ENCODE data around the gene RAB40C.
A peak's percentile ranks its signal among the peaks of the same experiment; 100 is the strongest.

RAB40C gene

DNA sequence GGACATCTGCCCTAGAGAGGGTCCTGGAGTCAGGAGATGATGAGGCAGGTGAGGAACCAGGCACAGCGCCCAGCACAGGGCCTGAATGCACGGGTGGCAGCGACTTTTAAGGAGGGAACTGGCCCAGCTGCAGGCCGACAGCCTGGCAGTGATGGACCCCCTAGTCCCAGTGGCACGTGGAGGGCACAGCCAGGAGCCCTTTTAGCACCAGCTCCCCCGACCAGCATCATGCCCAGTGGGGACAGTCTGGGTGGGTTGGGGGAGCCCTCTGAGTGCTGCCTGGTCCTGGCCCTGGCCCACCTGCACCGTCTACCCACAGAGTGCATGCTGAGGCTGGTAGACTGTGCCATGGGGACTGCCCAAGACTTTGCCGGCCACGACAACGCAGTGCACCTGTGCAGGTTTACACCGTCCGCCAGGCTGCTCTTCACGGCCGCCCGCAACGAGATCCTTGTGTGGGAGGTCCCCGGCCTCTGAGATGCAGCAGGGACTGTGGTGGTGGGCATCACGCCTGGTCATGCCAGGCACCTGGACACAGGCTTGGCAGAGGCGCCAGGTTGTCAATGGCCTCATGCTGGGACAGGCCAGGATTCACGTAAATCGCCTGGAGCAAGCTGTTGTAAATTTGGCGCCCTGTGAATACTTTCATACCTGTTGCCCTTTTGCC lies 77.4 kb downstream of the RAB40C start:
- peak overlapping the region; percentile 99 for H3K9ac ChIP-seq (ENCODE audit: low read depth, low read length)
- ATAC-seq (ENCODE audit: insufficient read depth, low read depth) (no peak; the same call in 2 of the 3 replicates), DNase-seq (no peak)
- no peaks in the 10 kb centered on the region for H3K27me3 ChIP-seq (ENCODE audit: insufficient read depth, low read length, poor library complexity)
- H3K27ac ChIP-seq (ENCODE audit: low read length) = peak overlapping the region; percentile 78
- H2AFZ ChIP-seq (ENCODE audit: low read depth, low read length) = peak overlapping the region; percentile 95
- peaks cover 31% of the 10 kb centered on the region for H3K4me1 ChIP-seq (ENCODE audit: insufficient read depth, low read length)
- TF ChIP-seq, protein P1, sequence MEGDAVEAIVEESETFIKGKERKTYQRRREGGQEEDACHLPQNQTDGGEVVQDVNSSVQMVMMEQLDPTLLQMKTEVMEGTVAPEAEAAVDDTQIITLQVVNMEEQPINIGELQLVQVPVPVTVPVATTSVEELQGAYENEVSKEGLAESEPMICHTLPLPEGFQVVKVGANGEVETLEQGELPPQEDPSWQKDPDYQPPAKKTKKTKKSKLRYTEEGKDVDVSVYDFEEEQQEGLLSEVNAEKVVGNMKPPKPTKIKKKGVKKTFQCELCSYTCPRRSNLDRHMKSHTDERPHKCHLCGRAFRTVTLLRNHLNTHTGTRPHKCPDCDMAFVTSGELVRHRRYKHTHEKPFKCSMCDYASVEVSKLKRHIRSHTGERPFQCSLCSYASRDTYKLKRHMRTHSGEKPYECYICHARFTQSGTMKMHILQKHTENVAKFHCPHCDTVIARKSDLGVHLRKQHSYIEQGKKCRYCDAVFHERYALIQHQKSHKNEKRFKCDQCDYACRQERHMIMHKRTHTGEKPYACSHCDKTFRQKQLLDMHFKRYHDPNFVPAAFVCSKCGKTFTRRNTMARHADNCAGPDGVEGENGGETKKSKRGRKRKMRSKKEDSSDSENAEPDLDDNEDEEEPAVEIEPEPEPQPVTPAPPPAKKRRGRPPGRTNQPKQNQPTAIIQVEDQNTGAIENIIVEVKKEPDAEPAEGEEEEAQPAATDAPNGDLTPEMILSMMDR (IDR thresholded peaks at IDR 0.05; ENCODE audit: borderline replicate concordance, extremely low read depth, low read length, poor library complexity, severe bottlenecking) = no peak
- no peak for TF ChIP-seq EZH2 (IDR thresholded peaks at IDR 0.05; ENCODE audit: borderline replicate concordance, low read depth, low read length, severe bottlenecking)
- H3K4me2 ChIP-seq (ENCODE audit: insufficient read depth, low read length) = peak overlapping the region; percentile 95
- H3K36me3 ChIP-seq (ENCODE audit: insufficient read depth, low read length) = peaks cover 67% of the 10 kb centered on the region
- H3K4me3 ChIP-seq (ENCODE audit: low read depth in 1 of 2, low read length in 2 of 2) = peak overlapping the region; percentile 96 to 97; a peak in 3 of 4 replicates
- H4K20me1 ChIP-seq (ENCODE audit: insufficient read depth, low read length) = peaks cover 30% of the 10 kb centered on the region
- no peaks in the 10 kb centered on the region for H3K9me3 ChIP-seq (ENCODE audit: insufficient read depth, low read length, severe bottlenecking)
- peaks cover 40% of the 10 kb centered on the region for H3K79me2 ChIP-seq (ENCODE audit: insufficient read depth, low read length)

- Histone ChIP-seq H3K4me2 (ENCODE audit: insufficient read depth, low read length) (peak within 1 kb of the TSS; percentile 95), H3K79me2 (ENCODE audit: insufficient read depth, low read length) (peaks cover 40% of the 10 kb centered on the region), H3K27me3 (ENCODE audit: insufficient read depth, low read length, poor library complexity) (no peaks in the 10 kb centered on the region), H3K4me3 (ENCODE audit: low read depth in 1 of 2, low read length in 2 of 2) (peak within 1 kb of the TSS; percentile 96 to 97), H2AFZ (ENCODE audit: low read depth, low read length) (peak within 1 kb of the TSS; percentile 95), H4K20me1 (ENCODE audit: insufficient read depth, low read length) (peaks cover 37% of the 10 kb centered on the region), H3K36me3 (ENCODE audit: insufficient read depth, low read length) (peaks cover 67% of the 10 kb centered on the region), H3K9me3 (ENCODE audit: insufficient read depth, low read length, severe bottlenecking) (no peaks in the 10 kb centered on the region), H3K9ac (ENCODE audit: low read depth, low read length) (peak within 1 kb of the TSS; percentile 99), H3K4me1 (ENCODE audit: insufficient read depth, low read length) (peaks cover 31% of the 10 kb centered on the region), H3K27ac (ENCODE audit: low read length) (peak within 1 kb of the TSS; percentile 78)
- DNase-seq = peak; percentile 93
- peak; percentile 94 for ATAC-seq (ENCODE audit: insufficient read depth, low read depth)
- TF ChIP-seq EZH2 (IDR thresholded peaks at IDR 0.05; ENCODE audit: borderline replicate concordance, low read depth, low read length, severe bottlenecking) = no peak
- TF ChIP-seq, protein P1 (IDR thresholded peaks at IDR 0.05; ENCODE audit: borderline replicate concordance, extremely low read depth, low read length, poor library complexity, severe bottlenecking) = peak; percentile 96
Observed at GRCh38 chr16:667780-668518, 78.1 kb downstream of the RAB40C start, which contains the start of gene RHOT2. Gene RHOT2, plus strand, starts transcription at chr16:668132. Its CDS starts 68 bp downstream, at chr16:668200.

DNA sequence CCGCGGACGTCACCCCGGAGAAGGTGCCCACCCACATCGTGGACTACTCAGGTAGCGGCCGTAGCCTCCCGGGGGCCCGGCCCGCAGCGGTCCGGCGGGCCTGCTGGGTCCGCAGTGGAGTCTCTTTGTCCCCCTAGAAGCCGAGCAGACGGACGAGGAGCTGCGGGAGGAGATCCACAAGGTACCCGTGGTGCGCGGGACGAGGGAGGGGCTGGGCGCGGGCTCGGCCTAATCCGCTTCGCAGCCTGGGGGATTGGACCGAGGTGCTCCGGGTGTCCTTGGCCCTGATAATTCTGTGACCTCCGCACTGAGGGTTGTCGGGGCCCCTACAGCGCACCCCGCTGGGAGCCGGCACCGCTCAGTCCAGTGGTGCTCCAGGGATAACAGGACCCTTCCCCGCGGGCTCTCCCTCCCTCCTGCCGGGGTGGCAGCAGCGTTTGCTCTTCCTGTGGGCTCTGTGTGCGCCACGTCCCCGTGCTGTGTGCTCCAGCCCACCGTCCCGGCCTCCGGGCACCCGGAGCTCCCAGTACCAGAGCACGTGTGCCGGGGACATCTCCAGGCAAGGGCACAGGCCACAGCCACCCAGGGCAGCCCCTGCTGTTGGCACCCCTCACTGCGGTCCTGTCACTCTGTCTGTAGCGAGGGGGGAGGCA lies 78.8 kb downstream of the RAB40C start:
- H3K27me3 ChIP-seq (ENCODE audit: insufficient read depth, low read length, poor library complexity) = no peaks in the 10 kb centered on the region
- peak overlapping the region; percentile 96 to 97; a peak in 3 of 4 replicates for H3K4me3 ChIP-seq (ENCODE audit: low read depth in 1 of 2, low read length in 2 of 2)
- H3K4me2 ChIP-seq (ENCODE audit: insufficient read depth, low read length) = peak overlapping the region; percentile 95
- peak overlapping the region; percentile 78 for H3K27ac ChIP-seq (ENCODE audit: low read length)
- no peak for DNase-seq
- H3K36me3 ChIP-seq (ENCODE audit: insufficient read depth, low read length) = peaks cover 73% of the 10 kb centered on the region
- no peaks in the 10 kb centered on the region for H3K9me3 ChIP-seq (ENCODE audit: insufficient read depth, low read length, severe bottlenecking)
- peaks cover 40% of the 10 kb centered on the region for H4K20me1 ChIP-seq (ENCODE audit: insufficient read depth, low read length)
- no peak for TF ChIP-seq EZH2 (IDR thresholded peaks at IDR 0.05; ENCODE audit: borderline replicate concordance, low read depth, low read length, severe bottlenecking)
- H2AFZ ChIP-seq (ENCODE audit: low read depth, low read length) = peak overlapping the region; percentile 95
- H3K79me2 ChIP-seq (ENCODE audit: insufficient read depth, low read length) = peaks cover 40% of the 10 kb centered on the region
- H3K4me1 ChIP-seq (ENCODE audit: insufficient read depth, low read length) = peaks cover 31% of the 10 kb centered on the region
- H3K9ac ChIP-seq (ENCODE audit: low read depth, low read length) = peak overlapping the region; percentile 99
- ATAC-seq (ENCODE audit: insufficient read depth, low read depth) = peak; percentile 18

Data from DND-41 (cell line).